Muscle of leg (tissue), 11 donors: ENCODE results near the gene ZFYVE28. TPM values are rescaled to one million over a fixed set of nuclear protein-coding genes. Genes with fewer than 3 reads are reported as not detected.

Source experiments
- DNase-seq: peaks from one replicate; pipeline ENCODE4 v3.0.0; 2013
- H3K27ac ChIP-seq: one replicate; pipeline ENCODE4 v1.5.1; 2013; ENCODE audit warnings: mild to moderate bottlenecking, low read length, control low read depth
- H3K27me3 ChIP-seq: one replicate; pipeline ENCODE4 v1.6.1; 2013; ENCODE audit warnings: low read length; ENCODE audit not compliant: control insufficient read depth, insufficient read depth
- H3K36me3 ChIP-seq: one replicate; pipeline ENCODE4 v1.6.1; 2013; ENCODE audit warnings: low read length; ENCODE audit not compliant: control insufficient read depth, insufficient read depth
- H3K4me1 ChIP-seq: one replicate; pipeline ENCODE4 v1.6.1; 2013; ENCODE audit warnings: low read length; ENCODE audit not compliant: control insufficient read depth, insufficient read depth
- H3K4me3 ChIP-seq: one replicate; pipeline ENCODE4 v1.5.1; 2013; ENCODE audit warnings: low read length, control low read depth
- H3K9me3 ChIP-seq: replicated peaks from 2 replicates; pipeline ENCODE4 v1.6.1; 2013; ENCODE audit warnings: low read depth, low read length; ENCODE audit not compliant: control insufficient read depth
- WGBS: methylation state at CpG from one replicate; pipeline ENCODE4 v1.1.5; 2013; ENCODE audit warnings: missing lambda C conversion rate; ENCODE audit not compliant: insufficient coverage; 5-methylcytosine and 5-hydroxymethylcytosine counted together
- polyA plus RNA-seq, 8 donors: library from polyadenylated mRNA; unstranded; fragments of 120-200 nt; gene quantifications; one replicate each; pipeline versions ENCODE4 v1.2.1 to v1.2.3, GENCODE V29; 2013; ENCODE audit warnings: inconsistent platforms in 1 of 8, low replicate concordance in 1 of 8; ENCODE audit not compliant: insufficient read length in 8 of 8, insufficient read depth in 1 of 8
- total RNA-seq: library from RNA; stranded (reverse); fragments of 120-200 nt; gene quantifications from one replicate; pipeline ENCODE4 v1.2.4, GENCODE V29; 2013

ZFYVE28 gene
- total and polyA plus RNA-seq, 9 donors = 0.94 to 3.1 (median 1.6) TPM

DNA sequence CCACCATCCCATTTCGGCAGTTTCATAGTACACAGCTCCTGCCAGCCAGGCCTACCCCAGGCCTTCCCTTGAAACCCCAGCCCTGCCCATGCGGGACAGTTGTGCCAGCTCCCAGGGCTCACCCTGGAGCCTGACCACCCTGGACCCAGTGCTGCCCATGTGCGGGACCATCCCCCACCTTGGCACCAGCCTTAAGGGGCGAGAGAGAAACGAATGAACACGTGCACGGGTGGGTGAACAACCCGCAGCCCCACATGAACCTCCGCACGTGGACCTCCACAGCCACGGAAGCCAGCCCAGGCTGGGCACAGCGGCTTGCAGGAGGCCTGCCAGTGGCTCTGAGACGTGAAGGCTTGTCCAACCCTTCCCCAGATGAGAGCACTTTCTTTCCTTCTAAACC lies 80.5 kb downstream of the ZFYVE28 start:
- no peaks in the 10 kb centered on the region for H3K9me3 ChIP-seq
- H3K36me3 ChIP-seq = no peaks in the 10 kb centered on the region
- no peaks in the 10 kb centered on the region for H3K4me1 ChIP-seq
- H3K27ac ChIP-seq = no peak overlapping the region
- 90% methylated on average over 13 of the region's 13 CpGs for WGBS
- no peak for DNase-seq
- H3K27me3 ChIP-seq = no peaks in the 10 kb centered on the region
- H3K4me3 ChIP-seq = no peak overlapping the region

DNA sequence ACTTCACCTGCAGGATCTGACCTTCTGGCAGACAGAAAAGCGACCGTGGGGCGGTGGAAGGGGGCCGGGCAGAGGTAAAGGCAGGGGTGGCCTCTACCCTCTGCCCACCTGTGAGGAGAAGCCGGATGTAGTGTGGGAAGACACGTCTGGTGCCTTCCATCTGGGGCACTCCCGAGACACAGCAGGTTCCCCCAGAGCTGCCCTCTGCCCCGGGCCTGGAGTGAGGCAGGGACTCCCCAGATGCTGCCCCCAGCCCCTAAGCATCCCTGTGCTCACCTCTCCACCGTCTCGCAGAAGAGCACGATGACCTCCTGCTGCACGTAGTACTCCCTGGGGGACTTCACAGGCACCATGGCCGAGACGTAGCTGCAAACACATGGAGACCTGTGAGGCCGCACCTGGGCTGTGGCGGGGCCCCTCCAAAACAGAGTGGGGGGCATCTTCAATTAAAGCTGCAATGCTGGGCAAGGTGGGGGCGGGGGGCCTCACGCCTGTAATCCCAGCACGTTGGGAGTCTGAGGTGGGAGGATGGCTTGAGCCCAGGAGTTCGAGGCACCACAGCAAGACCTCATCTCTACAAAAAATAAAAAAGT lies 81.2 kb downstream of the ZFYVE28 start:
- no peaks in the 10 kb centered on the region for H3K27me3 ChIP-seq
- H3K9me3 ChIP-seq = no peaks in the 10 kb centered on the region
- H3K27ac ChIP-seq = no peak overlapping the region
- H3K36me3 ChIP-seq = no peaks in the 10 kb centered on the region
- H3K4me1 ChIP-seq = no peaks in the 10 kb centered on the region
- WGBS = 60% methylated on average over 14 of the region's 20 CpGs
- H3K4me3 ChIP-seq = no peak overlapping the region
- DNase-seq = no peak

DNA sequence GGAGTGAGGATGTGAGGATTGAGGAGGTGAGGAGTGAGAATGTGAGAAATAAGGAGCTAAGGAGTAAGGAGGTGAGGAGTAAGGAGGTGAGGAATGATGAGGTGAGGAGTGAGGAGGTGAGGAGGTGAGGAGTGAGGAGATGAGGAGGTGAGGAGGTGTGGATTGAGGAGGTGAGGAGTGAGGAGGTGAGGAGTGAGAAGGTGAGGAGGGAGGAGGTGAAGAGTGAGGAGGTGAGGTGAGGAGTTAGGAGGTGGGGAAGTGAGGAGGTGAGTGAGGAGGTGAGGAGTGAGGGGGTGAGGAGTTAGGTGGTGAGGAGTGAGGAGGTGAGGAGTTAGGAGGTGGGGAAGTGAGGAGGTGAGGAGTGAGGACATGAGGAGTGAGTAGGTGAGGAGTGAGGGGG lies 81.8 kb downstream of the ZFYVE28 start:
- Histone ChIP-seq H3K36me3 (no peaks in the 10 kb centered on the region), H3K4me1 (no peaks in the 10 kb centered on the region), H3K9me3 (no peaks in the 10 kb centered on the region), H3K4me3 (no peak overlapping the region), H3K27me3 (no peaks in the 10 kb centered on the region), H3K27ac (no peak overlapping the region)
- no peak for DNase-seq

DNA sequence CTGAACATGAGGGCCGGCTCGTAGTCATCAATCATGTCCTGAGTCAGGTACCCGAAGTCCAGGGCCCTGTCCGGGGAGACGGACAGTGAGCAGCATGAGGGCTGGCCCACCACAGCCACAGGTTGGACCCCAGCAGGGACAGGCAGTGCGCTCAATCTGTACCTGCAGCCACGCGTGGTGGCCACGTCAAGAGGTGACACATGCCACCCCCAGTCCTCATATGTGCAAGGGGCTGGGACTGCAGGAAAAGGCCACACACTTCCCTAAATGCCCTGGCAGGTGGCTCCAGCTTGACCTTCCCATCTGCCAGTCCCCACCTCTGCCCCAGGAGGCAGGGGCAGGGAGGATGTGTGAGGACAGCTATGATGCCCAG lies 82.7 kb downstream of the ZFYVE28 start:
- Histone ChIP-seq H3K36me3 (no peaks in the 10 kb centered on the region), H3K4me1 (no peaks in the 10 kb centered on the region), H3K9me3 (no peaks in the 10 kb centered on the region), H3K4me3 (no peak overlapping the region), H3K27ac (no peak overlapping the region), H3K27me3 (no peaks in the 10 kb centered on the region)
- no peak for DNase-seq
- WGBS = 79% methylated on average over 6 of the region's 9 CpGs

DNA sequence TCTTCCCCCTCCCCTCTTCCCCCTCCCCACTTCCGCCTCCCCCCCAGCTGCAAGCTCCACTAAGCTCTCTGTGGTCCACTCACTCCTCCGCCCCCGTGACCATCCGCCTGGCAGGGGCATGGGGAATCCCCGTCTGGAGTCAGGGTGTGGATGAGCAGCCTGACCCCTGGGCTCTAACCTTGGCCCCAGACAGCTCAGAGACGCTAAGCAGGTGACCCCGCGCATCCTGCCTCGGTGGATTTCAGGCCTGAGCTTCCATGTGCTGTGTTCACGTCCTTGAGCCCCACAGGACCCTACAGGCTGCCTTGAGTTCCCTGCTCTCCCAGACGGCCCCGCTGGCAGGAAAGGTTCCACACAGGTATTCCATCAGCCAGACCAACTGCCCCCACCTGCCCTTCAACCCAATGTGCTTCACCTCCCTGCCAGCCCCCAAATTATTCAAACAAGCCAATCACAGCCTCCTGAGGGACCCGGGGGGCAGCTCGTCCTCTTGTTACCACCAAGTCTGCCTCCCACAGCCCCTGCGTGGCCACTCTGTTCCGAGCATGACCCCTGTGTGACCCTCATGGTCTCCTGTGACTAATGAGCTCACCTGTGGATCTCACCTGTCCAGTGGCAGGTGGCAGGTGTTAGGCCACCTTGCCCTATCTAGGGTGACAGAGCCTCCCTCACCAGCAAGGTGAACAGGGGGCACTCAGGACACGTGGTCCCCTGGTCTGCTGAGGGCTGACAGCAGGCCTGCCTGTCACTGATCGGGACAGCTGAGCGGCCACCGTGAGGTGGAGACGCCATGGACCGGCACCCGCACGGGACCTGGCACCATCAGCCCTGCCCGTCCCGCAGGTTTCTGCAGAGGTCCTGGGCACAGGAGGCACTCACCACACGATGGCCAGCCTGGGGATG lies 83.4 kb downstream of the ZFYVE28 start:
- Histone ChIP-seq H3K4me3 (no peak overlapping the region), H3K27ac (no peak overlapping the region), H3K36me3 (no peaks in the 10 kb centered on the region), H3K9me3 (no peaks in the 10 kb centered on the region), H3K27me3 (no peaks in the 10 kb centered on the region), H3K4me1 (no peaks in the 10 kb centered on the region)
- WGBS = 73% methylated on average over 23 of the region's 27 CpGs
- no peak for DNase-seq

DNA sequence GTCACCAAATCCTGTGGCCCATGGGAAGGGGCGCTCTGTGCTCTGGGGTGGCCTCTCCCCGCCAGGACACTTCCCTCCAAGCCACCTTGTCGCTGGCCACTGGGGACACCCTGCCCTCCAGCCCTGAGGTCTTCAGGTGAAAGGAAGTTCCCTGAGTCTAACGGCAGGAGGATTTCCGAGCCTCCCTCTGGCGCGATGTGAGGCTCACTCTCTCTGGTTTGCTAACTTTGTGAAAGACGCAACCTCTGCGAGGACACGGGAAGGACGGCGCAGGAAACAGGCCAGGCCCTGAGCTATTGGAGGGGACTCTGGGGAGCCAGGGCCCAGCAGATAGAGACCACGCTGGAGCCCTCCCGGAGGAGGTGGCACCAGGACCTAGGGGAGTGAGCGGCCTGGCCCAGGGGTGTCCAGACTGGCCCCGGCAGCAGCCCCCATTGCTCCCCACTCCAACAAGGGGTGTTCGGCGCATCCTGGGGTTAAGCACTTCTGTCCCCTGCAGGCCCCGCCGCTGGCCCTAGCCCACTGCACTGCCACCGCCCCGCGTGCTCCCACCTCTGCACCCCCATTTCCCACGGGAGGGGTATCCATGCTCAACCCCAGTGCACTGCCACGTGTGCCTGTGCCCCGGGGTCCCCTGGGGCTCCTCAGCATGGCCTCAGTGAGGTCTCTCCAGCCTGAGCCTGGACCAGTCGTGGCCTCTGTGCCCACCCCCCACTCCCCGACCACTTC lies 84.4 kb downstream of the ZFYVE28 start:
- WGBS = 71% methylated on average over 22 of the region's 28 CpGs
- H3K4me3 ChIP-seq = no peak overlapping the region
- H3K9me3 ChIP-seq = peaks cover 2% of the 10 kb centered on the region
- H3K4me1 ChIP-seq = no peaks in the 10 kb centered on the region
- no peaks in the 10 kb centered on the region for H3K27me3 ChIP-seq
- no peak overlapping the region for H3K27ac ChIP-seq
- DNase-seq = no peak
- no peaks in the 10 kb centered on the region for H3K36me3 ChIP-seq

DNA sequence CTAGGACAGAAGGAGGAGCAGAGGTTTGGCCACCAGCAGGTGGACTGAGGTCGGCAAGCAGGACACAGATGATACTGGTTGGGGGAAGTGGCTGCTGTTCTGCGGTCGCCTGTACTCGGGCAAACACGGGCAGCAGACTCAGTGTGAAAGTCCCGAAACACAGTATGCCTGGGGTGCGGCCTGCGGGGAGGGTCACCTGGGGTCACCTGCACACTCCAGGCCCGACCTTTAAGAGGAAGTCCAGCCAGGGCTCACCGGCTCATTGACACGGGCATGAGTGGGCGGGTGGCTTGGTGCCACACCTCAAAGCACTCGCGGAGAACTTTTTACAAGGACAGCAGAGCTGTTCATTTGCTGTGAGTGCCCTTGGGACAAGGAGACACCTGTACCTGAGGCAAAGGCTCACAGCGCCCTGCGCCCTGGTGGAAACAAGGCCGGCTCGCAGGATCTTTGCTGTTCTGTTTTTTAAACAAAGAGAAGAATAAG lies 85.0 kb downstream of the ZFYVE28 start:
- H3K27ac ChIP-seq = no peak overlapping the region
- whole genome bisulfite sequencing = 54% methylated on average over 18 of the region's 18 CpGs
- no peaks in the 10 kb centered on the region for H3K27me3 ChIP-seq

DNA sequence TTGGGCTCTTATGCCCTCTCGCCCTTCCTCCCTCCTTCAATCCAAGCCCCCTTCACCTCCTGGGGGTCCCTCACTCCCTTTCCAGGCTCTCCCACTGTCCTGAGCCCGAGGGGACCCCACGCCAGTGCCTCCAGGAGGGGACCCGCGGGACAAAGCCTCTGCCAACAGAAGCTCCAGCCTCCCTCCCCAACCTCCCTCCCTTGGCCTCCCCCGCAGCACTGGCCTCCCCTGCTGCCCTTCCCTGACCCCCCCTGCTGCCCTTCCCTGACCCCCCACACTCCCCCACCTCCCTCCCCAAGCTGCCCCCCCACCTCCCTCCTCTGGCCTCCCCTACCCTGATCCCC lies 85.5 kb downstream of the ZFYVE28 start:
- no peaks in the 10 kb centered on the region for H3K4me1 ChIP-seq
- peaks cover 4% of the 10 kb centered on the region for H3K9me3 ChIP-seq
- H3K27ac ChIP-seq = no peak overlapping the region
- H3K4me3 ChIP-seq = no peak overlapping the region
- 66% methylated on average over 3 of the region's 6 CpGs for WGBS
- no peak for DNase-seq
- H3K36me3 ChIP-seq = no peaks in the 10 kb centered on the region
- H3K27me3 ChIP-seq = no peaks in the 10 kb centered on the region

More for the DNA sequence above, 85.0 kb downstream of the ZFYVE28 start:
- no peak for DNase-seq
- Histone ChIP-seq H3K4me1 (no peaks in the 10 kb centered on the region), H3K4me3 (no peak overlapping the region), H3K9me3 (peaks cover 4% of the 10 kb centered on the region), H3K36me3 (no peaks in the 10 kb centered on the region)

DNA sequence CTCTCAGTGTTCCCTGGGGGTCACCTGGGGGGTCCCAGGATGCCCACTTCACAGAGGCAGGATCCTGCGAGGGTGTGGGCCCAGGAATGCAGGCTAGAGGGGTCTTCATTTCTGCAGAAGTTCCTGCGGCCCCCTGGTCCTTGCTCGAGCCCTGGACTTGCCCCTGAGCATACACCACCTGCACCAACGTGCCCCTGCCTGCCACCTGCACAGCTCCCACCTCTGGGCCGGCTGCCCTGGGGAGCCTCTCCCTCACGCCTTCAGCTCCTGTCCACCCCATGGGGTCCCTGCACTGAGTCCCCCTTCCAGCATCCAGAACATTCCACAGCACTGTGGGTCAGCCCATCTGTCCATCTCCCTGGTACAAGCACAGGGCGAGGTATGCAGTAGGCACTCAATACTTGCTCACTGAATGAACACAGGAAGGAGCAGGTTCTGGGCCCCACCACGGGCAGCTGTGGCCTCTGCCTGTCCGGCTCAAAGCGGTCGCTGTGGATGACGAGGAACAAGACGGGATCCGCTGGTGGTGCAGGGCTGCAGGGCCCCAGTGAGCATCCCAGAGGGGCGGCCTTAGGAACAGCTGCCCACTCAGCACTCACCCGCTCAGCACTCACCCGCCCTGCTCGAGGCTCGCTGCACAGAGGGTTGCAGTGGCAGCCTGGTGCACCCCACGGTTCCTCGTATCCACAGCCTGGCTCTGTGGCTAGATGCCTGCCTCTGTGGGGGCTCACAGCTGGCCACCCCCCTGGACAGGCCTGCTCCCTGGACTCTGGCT lies 86.1 kb downstream of the ZFYVE28 start:
- WGBS = 69% methylated on average over 21 of the region's 21 CpGs
- H3K4me3 ChIP-seq = no peak overlapping the region

More for the DNA sequence above, 86.1 kb downstream of the ZFYVE28 start:
- Histone ChIP-seq H3K9me3 (peaks cover 4% of the 10 kb centered on the region), H3K4me1 (no peaks in the 10 kb centered on the region), H3K27me3 (no peaks in the 10 kb centered on the region), H3K36me3 (no peaks in the 10 kb centered on the region), H3K27ac (no peak overlapping the region)
- DNase-seq = no peak
